HEK293 (cell line): ENCODE data around the gene NUCKS1.

Experiments used
- CTCF ChIA-PET: fragments of 350-600 bp; formaldehyde crosslinking; extraction: SDS; loops from one replicate; lab custom pipeline; 2021; ENCODE audit warnings: antibody characterized with exemption; lab: Yijun Ruan, JAX
- POLR2A ChIA-PET: fragments of 300-600 bp; formaldehyde crosslinking; extraction: SDS; loops from one replicate; lab custom pipeline; 2020; ENCODE audit warnings: antibody characterized with exemption, inconsistent platforms; lab: Yijun Ruan, JAX
- H3K27ac ChIP-seq: fragments of 200-500 bp; sonication (Bioruptor generic); 2 replicates; pipeline ENCODE4 v1.5.1; 2014; ENCODE audit warnings: low read depth, low read length, control low read depth, inconsistent platforms; ENCODE audit errors: extremely low read depth
- H3K36me3 ChIP-seq, 2 experiments: fragments of 200-500 bp in 1 of 2; sonication (Bioruptor generic) in 1 of 2; 1 replicate in 1 of 2; 2 replicates in 1 of 2; pipeline ENCODE4 v1.5.1; 2014 to 2017; ENCODE audit warnings: inconsistent platforms in 2 of 2, low read length in 2 of 2; ENCODE audit not compliant: control insufficient read depth in 2 of 2, insufficient read depth in 1 of 2
- H3K4me1 ChIP-seq: fragments of 200-500 bp; sonication (Bioruptor generic); 2 replicates; pipeline ENCODE4 v1.5.1; 2014; ENCODE audit warnings: mild to moderate bottlenecking, low read length, inconsistent platforms; ENCODE audit not compliant: control insufficient read depth, insufficient read depth
- H3K4me3 ChIP-seq: 2 replicates; pipeline ENCODE4 v1.5.1; 2011; ENCODE audit warnings: low read depth, mild to moderate bottlenecking, control low read depth, low read length, moderate library complexity
- H3K9me3 ChIP-seq: fragments of 200-500 bp; sonication (Bioruptor generic); 2 replicates; pipeline ENCODE4 v1.5.1; 2014; ENCODE audit warnings: low read depth, low read length, inconsistent platforms; ENCODE audit not compliant: control insufficient read depth, insufficient read depth
- MEIS1 ChIP-seq: sonication (generic); formaldehyde crosslinking; IDR thresholded peaks from 2 replicates; pipeline ENCODE4 v1.8.1; 2022; ENCODE audit warnings: missing genetic modification reagents, mild to moderate bottlenecking, borderline replicate concordance
- MZF1 ChIP-seq: fragments of 450-650 bp; formaldehyde crosslinking; IDR thresholded peaks from 2 replicates; pipeline ENCODE4 v1.5.1; 2017; ENCODE audit warnings: missing biosample characterization, missing genetic modification characterization, borderline replicate concordance
- PATZ1 ChIP-seq: fragments of 450-650 bp; formaldehyde crosslinking; IDR thresholded peaks from 2 replicates; pipeline ENCODE4 v1.5.1; 2016; ENCODE audit warnings: missing biosample characterization, missing genetic modification characterization
- PRDM10 ChIP-seq: fragments of 450-650 bp; formaldehyde crosslinking; IDR thresholded peaks from 2 replicates; pipeline ENCODE4 v1.5.1; 2016; ENCODE audit warnings: missing biosample characterization, missing genetic modification characterization
- SCRT2 ChIP-seq: fragments of 450-650 bp; formaldehyde crosslinking; IDR thresholded peaks from 2 replicates; pipeline ENCODE4 v1.5.1; 2016; ENCODE audit warnings: missing biosample characterization, missing genetic modification characterization
- SP2 ChIP-seq: fragments of 450-650 bp; formaldehyde crosslinking; IDR thresholded peaks from 2 replicates; pipeline ENCODE4 v1.5.1; 2016; ENCODE audit warnings: missing biosample characterization, missing genetic modification characterization
- ZBTB10 ChIP-seq: fragments of 450-650 bp; formaldehyde crosslinking; IDR thresholded peaks from 2 replicates; pipeline ENCODE4 v1.5.1; 2016; ENCODE audit warnings: missing biosample characterization, missing genetic modification characterization
- ZNF10 ChIP-seq: fragments of 450-650 bp; formaldehyde crosslinking; IDR thresholded peaks from 2 replicates; pipeline ENCODE4 v1.5.1; 2017; ENCODE audit warnings: missing biosample characterization, missing genetic modification characterization
- ZNF280D ChIP-seq: fragments of 450-650 bp; formaldehyde crosslinking; IDR thresholded peaks from 2 replicates; pipeline ENCODE4 v1.5.1; 2016; ENCODE audit warnings: missing biosample characterization, missing genetic modification characterization
- ZNF335 ChIP-seq: fragments of 450-650 bp; formaldehyde crosslinking; conservative IDR thresholded peaks from 2 replicates; pipeline ENCODE4 v1.5.1; 2016; ENCODE audit warnings: missing biosample characterization, missing genetic modification characterization
- ZNF341 ChIP-seq: fragments of 450-650 bp; formaldehyde crosslinking; IDR thresholded peaks from 2 replicates; pipeline ENCODE4; 2016; ENCODE audit warnings: low read depth, missing biosample characterization, missing genetic modification characterization
- ZNF362 ChIP-seq: fragments of 450-650 bp; formaldehyde crosslinking; IDR thresholded peaks from 2 replicates; pipeline ENCODE4 v1.5.1; 2016; ENCODE audit warnings: missing biosample characterization, missing genetic modification characterization
- ZNF560 ChIP-seq: fragments of 450-650 bp; formaldehyde crosslinking; IDR thresholded peaks from 2 replicates; pipeline ENCODE4 v1.5.1; 2017; ENCODE audit warnings: missing biosample characterization, missing genetic modification characterization, borderline replicate concordance
- ZNF580 ChIP-seq: fragments of 450-650 bp; formaldehyde crosslinking; IDR thresholded peaks from 2 replicates; pipeline ENCODE4 v1.5.1; 2016; ENCODE audit warnings: missing biosample characterization, missing genetic modification characterization
- ZNF629 ChIP-seq: fragments of 450-650 bp; formaldehyde crosslinking; IDR thresholded peaks from 2 replicates; pipeline ENCODE4 v1.5.1; 2017; ENCODE audit warnings: missing biosample characterization, missing genetic modification characterization
- ZNF692 ChIP-seq: fragments of 450-650 bp; formaldehyde crosslinking; IDR thresholded peaks from 2 replicates; pipeline ENCODE4 v1.5.1; 2016; ENCODE audit warnings: missing biosample characterization, missing genetic modification characterization
- ZNF768 ChIP-seq: fragments of 450-650 bp; formaldehyde crosslinking; IDR thresholded peaks from 2 replicates; pipeline ENCODE4 v1.5.1; 2018; ENCODE audit warnings: missing biosample characterization, mild to moderate bottlenecking, missing genetic modification characterization
- ZSCAN16 ChIP-seq: fragments of 450-650 bp; formaldehyde crosslinking; IDR thresholded peaks from 2 replicates; pipeline ENCODE4 v1.5.1; 2016; ENCODE audit warnings: missing biosample characterization, missing genetic modification characterization

Gene NUCKS1

GRCh38 chr1:205774198-205775014, 24.4 kb upstream of the NUCKS1 start:
- no peaks in the 10 kb centered on the region for H3K4me1 ChIP-seq
- CTCF ChIA-PET = interaction anchor here (0.6 to 3.3 kb wide), 7 partner anchors 17 to 630 kb away, joined by 3 to 14 read pairs (median 5); no protein-coding TSS in a partner anchor
- H3K4me3 ChIP-seq = peak overlapping the region; percentile 70
- TF ChIP-seq ZNF362 (tag by site-specific recombination) = no peak
- peak; percentile 78 for TF ChIP-seq ZNF10 (tag by site-specific recombination)
- no peak for TF ChIP-seq ZNF768 (tag by site-specific recombination)
- no peak for TF ChIP-seq ZNF692 (tag by site-specific recombination)
- no peak for TF ChIP-seq ZBTB10
- TF ChIP-seq ZSCAN16 = peak; percentile 87
- peak; percentile 73 for TF ChIP-seq PRDM10
- no peak for TF ChIP-seq ZNF629 (tag by site-specific recombination)
- TF ChIP-seq ZNF560 (tag by site-specific recombination) = no peak
- TF ChIP-seq MEIS1 = no peak
- TF ChIP-seq MZF1 (tag by site-specific recombination) = no peak
- TF ChIP-seq SCRT2 = peak; percentile 68; the same call in 1 of the 2 replicates
- peak; percentile 95 for TF ChIP-seq ZNF335 (tag by site-specific recombination)
- TF ChIP-seq SP2 (tag by site-specific recombination) = peak; percentile 38; the same call in 1 of the 2 replicates
- H3K27ac ChIP-seq = no peak overlapping the region; the same call in 1 of the 2 replicates
- H3K36me3 ChIP-seq = peaks cover 0 to 13% of the 10 kb centered on the region in 2 experiments; a peak in 1 of 3 replicates
- no peaks in the 10 kb centered on the region for H3K9me3 ChIP-seq
- POLR2A ChIA-PET = interaction anchor here (0.6 to 2.0 kb wide), 5 partner anchors 9 to 72 kb away, joined by 3 to 10 read pairs (median 5); partner anchors contain the start of gene NUCKS1

GRCh38 chr1:205772607-205773032, 22.6 kb upstream of the NUCKS1 start:
- CTCF ChIA-PET = interaction anchor here (0.6 to 1.2 kb wide), 4 partner anchors 14 to 35 kb away, joined by 3 to 6 read pairs (median 4); no protein-coding TSS in a partner anchor
- Histone ChIP-seq H3K9me3 (no peaks in the 10 kb centered on the region), H3K27ac (no peak overlapping the region), H3K4me1 (no peaks in the 10 kb centered on the region), H3K4me3 (no peak overlapping the region), H3K36me3 (peaks cover 0 to 13% of the 10 kb centered on the region in 2 experiments; a peak in 1 of 3 replicates)
- POLR2A ChIA-PET = no interaction called here
- TF ChIP-seq ZNF280D (tag by site-specific recombination) = no peak
- no peak for TF ChIP-seq ZNF580 (tag by site-specific recombination)
- TF ChIP-seq ZNF341 (tag by site-specific recombination) = no peak
- no peak for TF ChIP-seq PATZ1
